ENCODE measurements around the gene SFT2D1.

DNA sequence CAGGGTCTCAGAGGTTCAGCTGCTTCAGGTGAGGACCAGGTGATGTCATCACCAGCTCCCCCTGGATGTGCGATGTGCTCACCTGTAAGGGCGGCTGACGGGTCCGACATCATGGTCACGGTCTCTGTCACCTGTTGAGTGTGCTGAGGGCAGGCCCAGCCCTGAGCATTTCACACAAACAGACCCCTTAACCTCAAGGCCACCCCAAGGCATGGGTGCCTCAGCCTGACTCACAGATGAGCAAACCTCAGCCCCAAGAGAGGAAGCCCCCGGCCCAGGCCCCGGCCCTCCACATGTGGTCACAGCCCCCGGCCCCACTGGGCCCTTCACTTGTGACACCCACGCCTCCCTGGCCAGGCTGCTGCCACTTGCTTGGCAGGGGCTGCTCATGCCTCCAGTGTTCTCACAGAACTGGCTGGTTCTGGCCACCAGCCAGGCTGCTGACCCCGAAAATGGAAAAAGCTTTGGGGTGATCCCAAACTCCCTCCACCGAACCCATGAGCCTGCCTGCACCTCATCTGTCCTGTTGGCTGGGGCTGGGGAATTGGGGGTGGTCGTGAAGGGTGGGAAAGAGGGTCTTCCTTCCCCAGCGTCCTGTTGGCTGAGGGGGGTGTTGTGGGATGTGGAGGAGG lies 67.5 kb downstream of the SFT2D1 start:
- TF ChIP-seq, protein P1, sequence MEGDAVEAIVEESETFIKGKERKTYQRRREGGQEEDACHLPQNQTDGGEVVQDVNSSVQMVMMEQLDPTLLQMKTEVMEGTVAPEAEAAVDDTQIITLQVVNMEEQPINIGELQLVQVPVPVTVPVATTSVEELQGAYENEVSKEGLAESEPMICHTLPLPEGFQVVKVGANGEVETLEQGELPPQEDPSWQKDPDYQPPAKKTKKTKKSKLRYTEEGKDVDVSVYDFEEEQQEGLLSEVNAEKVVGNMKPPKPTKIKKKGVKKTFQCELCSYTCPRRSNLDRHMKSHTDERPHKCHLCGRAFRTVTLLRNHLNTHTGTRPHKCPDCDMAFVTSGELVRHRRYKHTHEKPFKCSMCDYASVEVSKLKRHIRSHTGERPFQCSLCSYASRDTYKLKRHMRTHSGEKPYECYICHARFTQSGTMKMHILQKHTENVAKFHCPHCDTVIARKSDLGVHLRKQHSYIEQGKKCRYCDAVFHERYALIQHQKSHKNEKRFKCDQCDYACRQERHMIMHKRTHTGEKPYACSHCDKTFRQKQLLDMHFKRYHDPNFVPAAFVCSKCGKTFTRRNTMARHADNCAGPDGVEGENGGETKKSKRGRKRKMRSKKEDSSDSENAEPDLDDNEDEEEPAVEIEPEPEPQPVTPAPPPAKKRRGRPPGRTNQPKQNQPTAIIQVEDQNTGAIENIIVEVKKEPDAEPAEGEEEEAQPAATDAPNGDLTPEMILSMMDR (IDR thresholded peaks at IDR 0.05; ENCODE audit: insufficient read depth, low read length, poor library complexity, severe bottlenecking): no peak
- TF ChIP-seq EZH2phosphoT487 (conservative IDR thresholded peaks at IDR 0.05; ENCODE audit: low read length): no peak
